Calu3 (cell line): Measurements from ENCODE around the gene IQCM. TPM values are rescaled to one million over a fixed set of nuclear protein-coding genes. Genes with fewer than 3 reads are reported as not detected.

Experiments
- BruUV-seq: library from RNA; stranded (reverse); fragments of 400-500 nt; replicated peaks from 2 replicates; lab custom pipeline; 2021; lab: Mats Ljungman, UMichigan
- CTCF ChIA-PET: fragments of 300-600 bp; sonication (Branson Sonifier 250); formaldehyde crosslinking; loops from one replicate; lab custom pipeline; 2022; ENCODE audit warnings: antibody characterized with exemption; lab: Charles Lee
- DNase-seq: peaks from one replicate; pipeline ENCODE4 v3.0.0; 2022
- H3K27ac Mint-ChIP-seq: one replicate; pipeline ENCODE4 v1.8.0; 2022; ENCODE audit warnings: mixed read lengths; ENCODE audit not compliant: unreplicated experiment
- H3K27me3 Mint-ChIP-seq: one replicate; pipeline ENCODE4 v1.8.0; 2022; ENCODE audit warnings: mixed read lengths; ENCODE audit not compliant: unreplicated experiment
- H3K36me3 Mint-ChIP-seq: one replicate; pipeline ENCODE4 v1.8.0; 2022; ENCODE audit warnings: mild to moderate bottlenecking, moderate library complexity, mixed read lengths; ENCODE audit not compliant: insufficient read depth, unreplicated experiment
- H3K4me1 Mint-ChIP-seq: one replicate; pipeline ENCODE4 v1.8.0; 2022; ENCODE audit warnings: mild to moderate bottlenecking, low read depth, mixed read lengths; ENCODE audit not compliant: unreplicated experiment
- H3K4me3 Mint-ChIP-seq: one replicate; pipeline ENCODE4 v1.8.0; 2022; ENCODE audit warnings: mild to moderate bottlenecking, low read depth, moderate library complexity, mixed read lengths; ENCODE audit not compliant: unreplicated experiment
- H3K9me3 Mint-ChIP-seq: one replicate; pipeline ENCODE4 v1.8.0; 2022; ENCODE audit warnings: low read depth, mixed read lengths; ENCODE audit not compliant: unreplicated experiment
- intact Hi-C: fragments of 100-400 bp; cut with micrococcal nuclease; formaldehyde crosslinking; loops from one replicate; pipeline ENCODE4 v1.10.0; 2022; ENCODE audit not compliant: unreplicated experiment
- total RNA-seq: library from RNA; stranded (reverse); gene quantifications from 2 replicates; pipeline ENCODE4 v1.2.3, GENCODE V29; 2022
- TF ChIP-seq, protein P1 (sequence below): fragments of 200-600 bp; IDR thresholded peaks from one replicate; pipeline ENCODE4 v1.8.0; 2022; ENCODE audit warnings: antibody characterized with exemption; ENCODE audit not compliant: unreplicated experiment

IQCM gene
- total RNA-seq, 1 experiment from 2014 or later: not detected

DNA sequence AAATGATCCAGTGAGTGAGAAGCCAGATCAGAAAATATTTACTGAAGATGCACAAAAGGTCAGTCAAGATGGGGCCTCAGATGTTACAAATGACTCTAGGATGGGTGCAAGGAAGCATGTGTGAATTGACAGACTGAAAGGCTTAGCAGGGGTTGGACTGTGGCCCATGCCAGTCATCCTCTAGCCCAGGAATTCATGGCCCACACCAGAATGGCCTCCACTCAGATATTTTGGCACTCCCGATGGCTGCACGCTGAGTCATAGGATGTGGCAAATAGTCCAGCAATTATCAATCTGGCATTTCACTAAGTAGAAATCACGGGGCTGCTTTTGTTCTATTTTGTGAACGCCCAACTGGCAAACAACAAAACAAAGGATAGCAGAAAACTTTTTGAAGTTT, 406.5 kb downstream of the IQCM start:
- BruUV-seq: no TSS peak
- intact Hi-C loops: loop anchor here (5.0 kb wide), 1 partner anchor 603 kb away; no protein-coding TSS in a partner anchor
- Mint-ChIP-seq H3K9me3 (peaks cover 2% of the 10 kb centered on the region), H3K27me3 (no peaks in the 10 kb centered on the region), H3K36me3 (no peaks in the 10 kb centered on the region), H3K4me1 (peaks cover 7% of the 10 kb centered on the region), H3K4me3 (no peak overlapping the region), H3K27ac (peak overlapping the region; percentile 23)
- DNase-seq: peak; percentile 23
- TF ChIP-seq, protein P1, sequence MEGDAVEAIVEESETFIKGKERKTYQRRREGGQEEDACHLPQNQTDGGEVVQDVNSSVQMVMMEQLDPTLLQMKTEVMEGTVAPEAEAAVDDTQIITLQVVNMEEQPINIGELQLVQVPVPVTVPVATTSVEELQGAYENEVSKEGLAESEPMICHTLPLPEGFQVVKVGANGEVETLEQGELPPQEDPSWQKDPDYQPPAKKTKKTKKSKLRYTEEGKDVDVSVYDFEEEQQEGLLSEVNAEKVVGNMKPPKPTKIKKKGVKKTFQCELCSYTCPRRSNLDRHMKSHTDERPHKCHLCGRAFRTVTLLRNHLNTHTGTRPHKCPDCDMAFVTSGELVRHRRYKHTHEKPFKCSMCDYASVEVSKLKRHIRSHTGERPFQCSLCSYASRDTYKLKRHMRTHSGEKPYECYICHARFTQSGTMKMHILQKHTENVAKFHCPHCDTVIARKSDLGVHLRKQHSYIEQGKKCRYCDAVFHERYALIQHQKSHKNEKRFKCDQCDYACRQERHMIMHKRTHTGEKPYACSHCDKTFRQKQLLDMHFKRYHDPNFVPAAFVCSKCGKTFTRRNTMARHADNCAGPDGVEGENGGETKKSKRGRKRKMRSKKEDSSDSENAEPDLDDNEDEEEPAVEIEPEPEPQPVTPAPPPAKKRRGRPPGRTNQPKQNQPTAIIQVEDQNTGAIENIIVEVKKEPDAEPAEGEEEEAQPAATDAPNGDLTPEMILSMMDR: no peak
- CTCF ChIA-PET: no interaction called here

DNA sequence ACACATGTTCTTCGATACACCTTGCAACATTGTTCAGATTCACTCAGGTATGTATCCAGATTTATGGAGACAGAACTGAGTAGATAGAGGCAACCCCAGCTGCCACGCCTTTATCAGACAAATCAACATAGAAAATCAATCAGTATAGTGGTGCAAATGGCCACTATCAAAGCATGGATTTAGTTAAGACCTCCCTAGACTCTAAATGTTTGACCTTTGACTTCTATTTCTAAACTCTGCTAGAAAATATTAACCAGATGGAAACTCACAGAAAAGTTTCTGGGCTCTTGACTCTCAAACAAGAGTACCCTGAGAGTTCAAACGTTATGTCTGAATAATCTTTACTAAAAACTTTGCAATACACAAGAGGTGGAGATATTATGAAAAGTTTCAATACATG, 411.5 kb downstream of the IQCM start:
- BruUV-seq: no TSS peak
- no peak overlapping the region for H3K4me3 Mint-ChIP-seq
- no peaks in the 10 kb centered on the region for H3K36me3 Mint-ChIP-seq
- peaks cover 5% of the 10 kb centered on the region for H3K4me1 Mint-ChIP-seq
- intact Hi-C loops: no loop called here
- H3K9me3 Mint-ChIP-seq: peaks cover 2% of the 10 kb centered on the region
- TF ChIP-seq, protein P1: no peak
- H3K27me3 Mint-ChIP-seq: no peaks in the 10 kb centered on the region
- H3K27ac Mint-ChIP-seq: no peak overlapping the region
- DNase-seq: no peak
- CTCF ChIA-PET: no interaction called here

DNA sequence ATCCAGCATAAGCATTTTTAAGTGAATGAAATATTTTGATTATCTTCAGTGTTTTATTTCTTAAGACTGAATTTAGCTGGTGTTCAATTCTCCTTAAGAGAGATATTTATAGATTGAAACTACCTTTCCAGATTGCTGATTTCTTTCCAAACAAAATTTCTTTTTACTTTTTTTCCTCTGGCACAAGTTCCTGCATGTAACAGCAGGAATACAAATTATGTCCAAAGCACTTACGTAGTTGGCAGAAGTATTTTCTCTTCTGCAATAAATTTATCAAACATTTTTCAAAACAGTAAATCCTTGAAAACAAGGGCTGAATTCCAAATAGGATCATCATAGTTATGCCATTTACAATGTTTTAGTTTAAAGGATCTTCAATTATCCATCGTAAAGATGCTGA, 412.6 kb downstream of the IQCM start:
- no peaks in the 10 kb centered on the region for H3K4me1 Mint-ChIP-seq
- no peaks in the 10 kb centered on the region for H3K27me3 Mint-ChIP-seq
- H3K36me3 Mint-ChIP-seq: no peaks in the 10 kb centered on the region
- no peak overlapping the region for H3K4me3 Mint-ChIP-seq
- BruUV-seq: no TSS peak
- no peak overlapping the region for H3K27ac Mint-ChIP-seq
- intact Hi-C loops: no loop called here
- DNase-seq: no peak
- TF ChIP-seq, protein P1: no peak
- CTCF ChIA-PET: no interaction called here
- H3K9me3 Mint-ChIP-seq: peaks cover 2% of the 10 kb centered on the region

DNA sequence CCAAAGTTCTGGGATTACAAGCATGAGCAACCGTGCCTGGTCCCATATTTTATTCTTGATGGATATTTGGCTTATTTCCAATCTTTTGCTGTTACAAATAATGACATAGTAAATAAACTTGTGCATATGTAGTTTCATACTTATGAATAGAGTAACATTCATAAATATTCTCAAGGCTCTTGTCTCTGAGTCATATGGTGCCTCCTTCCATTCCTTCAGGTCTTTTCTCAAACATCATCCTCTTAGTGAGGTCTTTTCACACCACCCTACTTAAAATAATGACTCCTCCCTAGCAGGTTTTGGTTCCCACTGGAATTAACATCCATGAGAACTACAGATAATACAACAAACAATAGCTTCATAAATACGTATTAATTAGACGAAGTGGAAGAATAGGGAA, 416.6 kb downstream of the IQCM start:
- no TSS peak for BruUV-seq
- Mint-ChIP-seq H3K27me3 (no peaks in the 10 kb centered on the region), H3K4me3 (no peak overlapping the region), H3K36me3 (no peaks in the 10 kb centered on the region), H3K27ac (no peak overlapping the region), H3K4me1 (no peaks in the 10 kb centered on the region), H3K9me3 (no peaks in the 10 kb centered on the region)
- TF ChIP-seq, protein P1: no peak
- CTCF ChIA-PET: no interaction called here
- intact Hi-C loops: no loop called here
- no peak for DNase-seq
